ENCODE results near the gene RASD1. TPM values are rescaled to one million over a fixed set of nuclear protein-coding genes. Genes with fewer than 3 reads are reported as not detected.

RASD1 gene
- total and polyA plus RNA-seq, 5 donors from 2014 or later: 0.12 to 0.72 (median 0.26) TPM; not detected in 2

DNA sequence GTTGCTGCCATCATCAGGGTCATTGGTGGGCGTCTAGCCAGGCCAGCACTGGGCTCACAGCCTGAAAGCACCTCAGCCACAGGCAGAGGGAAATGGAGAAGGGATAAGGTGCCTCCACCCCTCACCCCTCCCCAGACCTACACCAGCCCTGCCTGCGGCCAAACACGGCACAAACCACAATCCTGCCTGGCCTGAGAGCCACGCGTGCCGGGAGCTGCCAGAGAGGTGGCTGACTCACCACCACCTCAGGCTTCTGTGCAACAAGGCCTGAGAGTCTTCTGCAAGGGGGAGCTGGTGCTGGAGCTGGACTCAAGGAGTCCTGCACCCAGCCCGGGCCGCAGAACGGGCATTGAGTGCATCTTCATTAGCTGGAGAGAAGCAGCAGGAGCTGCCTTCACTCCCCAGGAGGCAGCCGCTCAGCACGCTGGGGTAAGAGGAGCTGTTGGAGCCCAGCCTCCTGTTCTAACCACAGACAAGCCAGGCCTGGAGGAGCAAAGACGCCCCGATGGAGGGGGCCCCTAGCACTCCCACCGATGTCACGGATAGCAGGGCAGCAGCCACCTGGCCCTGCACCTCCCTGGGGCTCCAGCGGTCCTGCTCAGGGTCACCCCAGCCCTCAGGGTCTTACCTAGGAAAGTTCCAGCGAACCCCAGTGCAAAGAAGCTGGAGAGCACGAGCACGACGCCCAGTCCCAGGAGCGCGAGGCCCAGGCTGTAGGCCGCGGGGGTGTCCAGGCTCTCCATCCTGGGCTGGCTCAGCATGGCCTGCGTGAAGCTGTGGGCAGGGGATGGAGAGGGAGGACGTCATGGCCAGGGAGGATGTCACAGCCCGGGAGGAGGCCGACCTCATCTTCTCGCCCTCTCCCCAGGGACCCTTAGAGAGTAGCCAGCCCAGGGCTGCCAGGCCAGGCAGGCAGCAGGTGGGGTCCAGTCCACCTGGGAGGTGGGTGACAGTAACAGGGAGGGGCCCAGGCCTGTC lies 16.0 kb upstream of the RASD1 start:
- H3K9me3 Mint-ChIP-seq: no peaks in the 10 kb centered on the region
- no peak overlapping the region for H3K27ac Mint-ChIP-seq
- Histone ChIP-seq H3K27me3 (ENCODE audit: control insufficient read depth, insufficient read depth, low read length) (no peaks in the 10 kb centered on the region), H3K9me3 (ENCODE audit: control insufficient read depth in 2 of 2, low read length in 2 of 2) (no peaks in the 10 kb centered on the region), H3K4me1 (ENCODE audit: control insufficient read depth, insufficient read depth, low read length, poor library complexity, severe bottlenecking) (no peaks in the 10 kb centered on the region), H3K27ac (ENCODE audit: insufficient read depth, low read length, poor library complexity, severe bottlenecking) (no peak overlapping the region), H3K36me3 (ENCODE audit: control insufficient read depth, insufficient read depth, low read length) (no peaks in the 10 kb centered on the region), H3K4me3 (ENCODE audit: low read depth, low read length) (no peak overlapping the region)
- ATAC-seq (ENCODE audit: low read depth in 2 of 2) (no peak), DNase-seq (no peak)
- H3K36me3 Mint-ChIP-seq: no peaks in the 10 kb centered on the region
- H3K4me1 Mint-ChIP-seq: peaks cover 0 to 6% (median 0%) of the 10 kb centered on the region in 4 donors
- no peak overlapping the region for H3K4me3 Mint-ChIP-seq
- no peaks in the 10 kb centered on the region for H3K27me3 Mint-ChIP-seq

DNA sequence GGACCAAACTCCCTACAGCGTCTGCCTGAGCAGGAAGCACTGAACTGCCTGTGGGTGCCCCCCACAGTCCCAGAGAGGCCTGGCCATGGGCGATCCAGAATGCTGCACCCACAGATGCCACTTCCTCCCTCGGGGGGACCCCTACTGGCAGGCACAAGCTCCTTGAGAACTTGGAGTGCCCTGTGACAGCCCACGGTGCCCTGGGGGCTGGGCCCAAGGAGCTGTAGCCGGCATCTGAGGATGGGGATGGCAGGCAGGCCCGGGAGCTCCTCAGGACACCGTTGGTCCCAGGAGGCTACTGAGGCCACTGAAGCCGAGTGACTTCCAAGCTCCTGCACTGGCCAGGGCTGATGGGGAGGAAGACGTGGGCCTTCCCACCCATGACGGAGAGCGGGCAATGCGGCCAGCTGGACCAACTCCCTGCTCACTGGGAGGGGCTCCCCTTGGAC lies 15.1 kb upstream of the RASD1 start:
- Mint-ChIP-seq H3K27ac (no peak overlapping the region), H3K27me3 (no peaks in the 10 kb centered on the region), H3K36me3 (no peaks in the 10 kb centered on the region), H3K4me1 (peaks cover 0 to 6% (median 0%) of the 10 kb centered on the region in 4 donors), H3K9me3 (no peaks in the 10 kb centered on the region), H3K4me3 (no peak overlapping the region)
- H3K4me3 ChIP-seq (ENCODE audit: low read depth, low read length): no peak overlapping the region
- no peaks in the 10 kb centered on the region for H3K27me3 ChIP-seq (ENCODE audit: control insufficient read depth, insufficient read depth, low read length)
- no peak for DNase-seq
- no peak overlapping the region for H3K27ac ChIP-seq (ENCODE audit: insufficient read depth, low read length, poor library complexity, severe bottlenecking)
- ATAC-seq (ENCODE audit: low read depth in 2 of 2): no peak
- H3K4me1 ChIP-seq (ENCODE audit: control insufficient read depth, insufficient read depth, low read length, poor library complexity, severe bottlenecking): no peaks in the 10 kb centered on the region
- no peaks in the 10 kb centered on the region for H3K36me3 ChIP-seq (ENCODE audit: control insufficient read depth, insufficient read depth, low read length)
- H3K9me3 ChIP-seq (ENCODE audit: control insufficient read depth in 2 of 2, low read length in 2 of 2): no peaks in the 10 kb centered on the region

DNA sequence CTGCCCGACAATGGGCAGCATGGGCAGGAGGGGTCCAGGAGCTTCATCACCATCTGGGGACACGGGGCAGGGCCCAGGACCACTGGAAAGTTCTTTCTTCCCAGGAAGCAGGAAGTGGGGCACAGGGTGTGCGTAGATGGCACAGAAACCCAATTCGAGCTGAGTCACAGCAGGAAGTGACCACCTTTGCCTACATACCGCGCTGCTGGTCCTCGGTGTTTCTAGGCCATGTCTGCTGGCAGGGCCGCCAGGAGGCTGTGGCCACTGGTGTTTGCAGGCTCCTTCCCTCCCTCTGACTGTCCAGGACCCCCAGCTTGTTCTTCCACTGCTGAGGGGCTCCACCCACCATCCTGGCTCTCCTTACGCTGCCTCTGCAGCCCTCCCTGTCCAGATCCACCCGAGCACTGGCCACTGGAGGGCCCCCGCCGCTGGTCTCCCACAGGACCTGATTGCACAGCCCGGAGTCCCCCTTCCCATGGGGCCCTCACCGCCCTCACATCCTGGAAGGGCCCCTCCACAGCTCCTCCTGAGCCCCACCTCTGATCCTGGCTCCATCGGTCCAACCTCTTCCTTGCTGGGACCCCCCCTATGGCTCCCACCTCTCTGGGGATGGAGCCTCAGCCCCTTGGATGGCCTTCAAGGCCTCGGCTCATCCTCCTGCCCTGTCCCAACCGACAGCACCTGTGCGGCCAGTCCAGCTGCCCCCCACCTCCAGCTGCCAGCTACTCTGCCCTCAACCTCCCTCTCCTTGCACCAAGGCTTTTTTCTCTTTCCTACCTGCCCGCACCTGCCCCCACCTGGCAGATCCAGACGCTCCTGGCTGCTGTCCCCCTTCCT lies 14.5 kb upstream of the RASD1 start:
- ATAC-seq (ENCODE audit: low read depth in 2 of 2): no peak
- no peak for DNase-seq
- Mint-ChIP-seq H3K27ac (no peak overlapping the region), H3K27me3 (no peaks in the 10 kb centered on the region), H3K36me3 (no peaks in the 10 kb centered on the region), H3K9me3 (no peaks in the 10 kb centered on the region), H3K4me3 (no peak overlapping the region), H3K4me1 (peaks cover 0 to 6% (median 0%) of the 10 kb centered on the region in 4 donors)
- Histone ChIP-seq H3K4me1 (ENCODE audit: control insufficient read depth, insufficient read depth, low read length, poor library complexity, severe bottlenecking) (no peaks in the 10 kb centered on the region), H3K27me3 (ENCODE audit: control insufficient read depth, insufficient read depth, low read length) (no peaks in the 10 kb centered on the region), H3K27ac (ENCODE audit: insufficient read depth, low read length, poor library complexity, severe bottlenecking) (no peak overlapping the region), H3K9me3 (ENCODE audit: control insufficient read depth in 2 of 2, low read length in 2 of 2) (no peaks in the 10 kb centered on the region), H3K36me3 (ENCODE audit: control insufficient read depth, insufficient read depth, low read length) (no peaks in the 10 kb centered on the region), H3K4me3 (ENCODE audit: low read depth, low read length) (no peak overlapping the region)

DNA sequence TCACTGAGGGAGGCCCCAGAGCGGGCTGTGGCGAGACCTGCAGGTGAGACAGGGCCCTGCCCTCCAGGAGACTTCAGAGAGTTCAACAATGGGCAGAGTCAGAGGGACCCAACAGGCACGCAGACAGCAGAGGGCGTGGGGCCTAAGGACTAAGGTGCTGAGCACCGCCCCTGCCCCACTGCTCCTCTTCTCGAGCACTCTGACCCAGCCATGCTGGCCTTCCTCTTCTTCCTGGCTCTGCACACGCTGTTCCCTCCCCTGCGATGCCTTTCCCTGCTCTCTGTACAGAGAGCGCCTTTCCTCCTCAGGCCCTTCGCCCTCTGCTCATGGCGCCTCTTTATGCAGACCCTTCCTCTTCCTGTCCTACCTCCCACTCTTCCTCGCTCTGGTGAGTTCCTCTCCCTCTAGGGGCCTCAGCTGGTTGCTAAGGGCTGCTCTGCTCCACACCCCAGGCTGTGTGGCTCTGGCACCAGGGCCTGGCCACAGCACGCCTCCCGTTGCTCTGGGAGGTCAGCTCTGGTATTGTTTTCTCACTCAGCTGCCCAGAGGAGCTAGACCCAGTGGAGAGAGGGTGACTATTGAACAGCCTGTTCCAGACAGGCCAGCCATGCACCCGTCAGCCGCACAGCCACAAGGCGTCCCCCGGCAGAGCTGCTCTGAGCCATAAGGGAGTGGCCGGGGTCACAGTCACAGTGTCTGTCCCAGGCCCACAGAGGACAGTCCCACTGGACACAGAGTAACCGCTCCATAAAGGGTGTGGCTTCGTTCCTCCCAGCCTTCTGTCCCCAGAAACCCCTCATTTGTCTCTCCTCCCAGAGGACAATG lies 13.6 kb upstream of the RASD1 start:
- H3K4me1 Mint-ChIP-seq: peaks cover 0 to 6% (median 0%) of the 10 kb centered on the region in 4 donors
- no peaks in the 10 kb centered on the region for H3K27me3 Mint-ChIP-seq
- H3K9me3 Mint-ChIP-seq: no peaks in the 10 kb centered on the region
- no peaks in the 10 kb centered on the region for H3K9me3 ChIP-seq (ENCODE audit: control insufficient read depth in 2 of 2, low read length in 2 of 2)
- H3K36me3 ChIP-seq (ENCODE audit: control insufficient read depth, insufficient read depth, low read length): no peaks in the 10 kb centered on the region
- no peak overlapping the region for H3K27ac ChIP-seq (ENCODE audit: insufficient read depth, low read length, poor library complexity, severe bottlenecking)
- H3K27me3 ChIP-seq (ENCODE audit: control insufficient read depth, insufficient read depth, low read length): no peaks in the 10 kb centered on the region
- H3K4me3 ChIP-seq (ENCODE audit: low read depth, low read length): no peak overlapping the region
- H3K4me3 Mint-ChIP-seq: no peak overlapping the region
- DNase-seq: no peak
- H3K36me3 Mint-ChIP-seq: no peaks in the 10 kb centered on the region
- H3K4me1 ChIP-seq (ENCODE audit: control insufficient read depth, insufficient read depth, low read length, poor library complexity, severe bottlenecking): no peaks in the 10 kb centered on the region
- ATAC-seq (ENCODE audit: low read depth in 2 of 2): peak in 1 of 2 donors; percentile 15
- no peak overlapping the region for H3K27ac Mint-ChIP-seq

DNA sequence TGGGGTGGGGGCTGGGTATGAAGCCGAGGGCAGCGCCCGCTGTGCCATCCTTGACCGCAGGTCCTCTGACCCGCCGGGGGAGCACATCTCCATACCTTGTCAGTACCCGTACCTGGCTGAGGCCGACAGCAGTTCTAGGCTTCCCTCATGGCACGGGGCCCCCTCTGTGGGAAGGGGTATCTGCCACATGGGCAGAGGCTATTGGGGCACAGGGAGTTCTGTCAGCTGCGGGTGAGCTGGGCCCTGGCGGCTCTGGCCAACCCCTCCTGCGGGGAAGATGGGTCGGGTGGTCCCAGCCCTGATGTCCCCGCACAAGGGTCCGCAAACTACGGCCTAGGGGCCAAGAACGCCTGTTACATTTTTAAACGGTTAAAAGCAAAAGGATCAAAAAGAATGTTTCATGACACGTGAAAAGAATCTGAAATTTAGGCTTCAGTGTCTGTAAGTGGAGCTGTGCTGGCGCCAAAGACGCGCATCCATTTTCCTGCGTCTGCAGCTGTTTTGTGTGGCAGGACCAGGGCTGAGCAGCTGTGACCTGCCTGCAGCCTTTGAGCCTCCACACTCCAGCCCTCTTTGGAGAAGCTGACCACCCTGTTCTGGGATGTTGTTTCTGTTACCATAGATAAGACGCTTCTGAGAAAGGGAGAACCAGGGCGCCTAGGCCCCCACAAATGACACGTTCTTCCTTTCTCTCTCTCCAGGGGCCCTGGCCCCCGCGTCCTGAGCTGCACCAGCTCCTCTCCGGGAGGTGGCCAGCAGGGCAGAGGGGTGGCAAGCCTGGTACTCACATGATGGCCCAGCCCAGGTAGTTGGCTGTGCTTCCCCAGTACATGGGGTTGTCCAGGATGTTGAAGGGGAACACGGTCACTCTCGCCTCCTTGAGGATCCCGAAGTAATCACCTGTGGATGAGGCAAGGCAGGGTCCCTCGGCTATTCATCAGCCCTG lies 12.7 kb upstream of the RASD1 start:
- H3K27me3 Mint-ChIP-seq: no peaks in the 10 kb centered on the region
- Histone ChIP-seq H3K4me1 (ENCODE audit: control insufficient read depth, insufficient read depth, low read length, poor library complexity, severe bottlenecking) (no peaks in the 10 kb centered on the region), H3K36me3 (ENCODE audit: control insufficient read depth, insufficient read depth, low read length) (no peaks in the 10 kb centered on the region), H3K4me3 (ENCODE audit: low read depth, low read length) (no peak overlapping the region), H3K9me3 (ENCODE audit: control insufficient read depth in 2 of 2, low read length in 2 of 2) (no peaks in the 10 kb centered on the region), H3K27ac (ENCODE audit: insufficient read depth, low read length, poor library complexity, severe bottlenecking) (no peak overlapping the region), H3K27me3 (ENCODE audit: control insufficient read depth, insufficient read depth, low read length) (no peaks in the 10 kb centered on the region)
- H3K9me3 Mint-ChIP-seq: no peaks in the 10 kb centered on the region
- no peak overlapping the region for H3K4me3 Mint-ChIP-seq
- H3K27ac Mint-ChIP-seq: no peak overlapping the region
- no peaks in the 10 kb centered on the region for H3K36me3 Mint-ChIP-seq
- DNase-seq (no peak), ATAC-seq (ENCODE audit: low read depth in 2 of 2) (no peak)
- H3K4me1 Mint-ChIP-seq: peaks cover 0 to 6% (median 0%) of the 10 kb centered on the region in 4 donors

DNA sequence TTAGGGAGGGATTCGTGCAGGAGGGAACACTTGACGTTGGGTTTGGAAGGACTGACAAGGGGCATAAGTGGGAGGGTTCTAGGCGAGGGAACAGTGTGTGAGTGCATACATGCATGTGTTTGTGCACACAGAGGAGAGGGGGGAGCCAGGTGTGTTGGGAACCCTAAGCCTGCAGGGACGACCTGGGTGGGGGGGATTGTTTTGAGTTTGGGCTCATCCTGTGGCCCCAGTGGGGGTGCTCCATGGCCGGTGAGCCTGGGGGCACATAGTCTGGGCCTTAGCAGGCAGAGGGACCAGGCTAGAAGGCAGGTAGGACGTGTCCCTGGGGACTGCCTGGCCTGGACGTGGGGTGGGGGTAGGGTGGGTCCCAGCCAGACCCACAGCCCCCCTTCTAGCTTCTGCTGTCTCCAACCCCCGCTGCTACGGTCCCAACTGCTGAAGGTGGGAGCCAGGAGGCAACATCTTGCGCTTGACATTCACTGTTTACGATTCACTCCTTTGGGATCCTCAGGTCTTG lies 11.9 kb upstream of the RASD1 start:
- no peak overlapping the region for H3K27ac Mint-ChIP-seq
- no peaks in the 10 kb centered on the region for H3K36me3 Mint-ChIP-seq
- H3K4me1 Mint-ChIP-seq: peaks cover 0 to 6% (median 0%) of the 10 kb centered on the region in 4 donors

More for the DNA sequence above, 11.9 kb upstream of the RASD1 start:
- Histone ChIP-seq H3K36me3 (ENCODE audit: control insufficient read depth, insufficient read depth, low read length) (no peaks in the 10 kb centered on the region), H3K9me3 (ENCODE audit: control insufficient read depth in 2 of 2, low read length in 2 of 2) (no peaks in the 10 kb centered on the region), H3K4me3 (ENCODE audit: low read depth, low read length) (no peak overlapping the region), H3K27me3 (ENCODE audit: control insufficient read depth, insufficient read depth, low read length) (no peaks in the 10 kb centered on the region), H3K4me1 (ENCODE audit: control insufficient read depth, insufficient read depth, low read length, poor library complexity, severe bottlenecking) (no peaks in the 10 kb centered on the region), H3K27ac (ENCODE audit: insufficient read depth, low read length, poor library complexity, severe bottlenecking) (no peak overlapping the region)
- Mint-ChIP-seq H3K9me3 (no peaks in the 10 kb centered on the region), H3K4me3 (no peak overlapping the region), H3K27me3 (no peaks in the 10 kb centered on the region)
- ATAC-seq (ENCODE audit: low read depth in 2 of 2): no peak
- DNase-seq: no peak

All from CD4-positive, CD25-positive, alpha-beta regulatory T cell (primary cell).